Ramos (cell line): ENCODE measurements around the gene ST6GAL1.
"Not testable (repeated sequence)": the region's sequence is repeated elsewhere in the genome, so short reads cannot be mapped to it uniquely, and the experiment has no call there.

ENCODE experiments used
- in situ Hi-C: fragments of 300-500 bp; cut with MboI; formaldehyde crosslinking; loops from one replicate; pipeline ENCODE4 v1.14.3; 2022; ENCODE audit warnings: low sequenced_read_pairs; ENCODE audit not compliant: unreplicated experiment

Gene ST6GAL1

DNA sequence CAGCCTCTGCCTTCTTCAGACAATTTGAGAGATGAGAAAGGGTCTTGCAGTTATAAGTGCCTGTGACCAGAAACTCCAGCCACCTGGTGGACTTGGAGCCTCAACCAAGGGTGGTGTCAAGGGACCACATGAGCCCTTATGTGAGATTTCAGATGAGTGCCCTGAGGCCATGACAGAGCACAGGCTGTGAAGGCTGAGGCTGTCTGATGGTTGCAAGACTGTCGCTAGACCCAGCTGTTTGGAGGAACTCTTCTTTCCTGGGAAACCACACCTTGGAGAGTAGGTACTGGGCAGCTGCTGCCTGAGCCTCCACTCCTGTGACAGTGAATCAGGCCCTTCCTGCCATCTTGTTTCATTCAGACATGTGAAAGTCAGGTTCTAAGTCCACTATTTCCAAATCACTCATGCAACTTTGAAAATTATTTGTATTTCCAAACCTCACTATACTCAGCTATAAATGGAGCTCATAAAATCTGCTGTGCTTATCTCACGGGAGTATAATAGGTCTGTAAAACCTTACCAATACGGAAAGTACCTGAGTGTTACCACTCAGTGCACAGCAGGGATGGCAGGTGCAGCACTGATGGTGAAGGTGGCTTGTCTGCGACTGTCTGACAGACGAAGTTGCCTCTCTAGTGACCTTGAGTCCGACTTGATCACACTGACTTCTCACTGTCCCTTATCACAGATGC, 109.5 kb downstream of the ST6GAL1 start:
- in situ Hi-C loops = no loop called here

DNA sequence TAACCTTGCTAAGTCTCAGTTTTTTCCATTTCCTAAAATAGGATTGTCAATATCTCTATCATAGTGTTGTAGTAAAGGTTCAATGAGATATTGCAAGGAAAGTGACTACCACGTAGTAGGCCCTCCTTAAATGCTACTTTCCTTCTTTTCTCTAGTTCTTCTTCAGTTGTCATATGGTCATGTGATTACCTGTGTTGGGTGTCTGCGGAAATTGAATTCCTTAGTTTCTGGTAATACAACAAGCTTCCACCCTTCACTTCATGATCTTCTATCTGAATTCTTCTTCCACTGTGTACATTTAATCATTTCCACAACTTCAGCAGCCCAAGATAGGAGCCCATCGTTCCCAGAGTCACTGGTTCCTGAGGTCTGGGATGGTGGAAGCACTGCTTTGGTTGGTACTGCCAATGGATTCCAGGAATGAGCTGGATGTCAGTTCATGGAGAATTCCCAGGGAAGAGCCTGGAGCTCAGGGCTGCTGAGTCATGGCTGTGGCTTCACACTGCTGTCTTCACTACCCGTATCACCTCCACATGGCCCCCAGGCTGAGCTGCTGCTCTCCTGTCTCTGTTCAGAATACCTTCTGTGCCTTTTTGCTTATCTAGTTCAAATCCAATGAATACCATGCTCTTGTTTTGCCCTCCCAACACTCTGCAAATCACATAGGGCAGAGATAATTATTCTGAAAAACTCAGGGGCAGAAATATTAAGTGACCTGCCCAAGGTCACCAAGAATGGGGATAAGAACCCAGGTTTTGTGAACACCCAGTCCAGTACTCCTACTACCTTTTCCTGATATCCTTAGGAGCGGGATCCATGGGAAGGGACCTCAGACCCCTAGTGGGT, 110.4 kb downstream of the ST6GAL1 start:
- in situ Hi-C loops = no loop called here

DNA sequence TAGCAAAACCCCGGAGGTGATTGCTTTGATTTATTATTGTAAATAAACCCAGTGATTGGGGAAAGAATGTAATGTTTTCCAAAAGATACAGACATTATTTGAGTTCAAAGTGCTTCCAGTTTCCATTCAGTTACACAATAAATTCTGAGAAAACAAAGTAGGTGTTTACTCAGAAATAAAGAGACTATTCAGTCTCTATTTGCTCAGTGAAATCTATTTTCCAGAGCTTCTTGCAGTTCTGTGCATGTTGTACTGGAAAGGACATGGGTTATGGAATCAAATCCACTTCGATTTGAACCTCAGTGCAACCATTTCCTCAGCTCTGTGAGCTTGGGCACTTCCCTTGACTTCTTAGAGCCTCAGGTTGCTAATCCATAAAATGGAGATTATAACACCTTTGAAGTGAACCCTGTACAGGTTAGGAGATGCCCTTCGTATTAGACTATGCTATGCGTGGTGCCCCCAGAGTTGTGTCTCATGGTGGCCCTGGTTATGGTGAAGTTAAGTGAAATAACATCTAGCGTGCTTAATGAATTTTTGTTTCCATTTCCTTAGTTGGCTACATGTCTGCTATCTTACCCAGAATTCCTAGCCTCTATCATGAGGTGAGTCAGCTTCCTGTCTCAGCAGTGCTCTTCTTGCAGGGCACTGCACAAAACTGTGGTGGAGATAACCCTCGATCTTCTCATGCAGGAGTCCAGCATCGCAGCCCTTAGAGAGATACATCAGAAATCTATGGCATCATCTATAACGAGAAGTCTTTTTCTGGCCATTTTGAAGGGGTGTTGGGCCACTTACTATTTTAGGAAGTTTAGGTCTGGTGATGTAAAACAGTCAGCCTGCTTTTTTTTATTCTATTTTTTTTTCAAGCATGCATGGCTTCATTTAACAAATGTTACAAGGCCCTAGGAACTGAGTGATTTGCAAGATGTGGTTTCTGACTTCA, 111.3 kb downstream of the ST6GAL1 start:
- in situ Hi-C loops = no loop called here

DNA sequence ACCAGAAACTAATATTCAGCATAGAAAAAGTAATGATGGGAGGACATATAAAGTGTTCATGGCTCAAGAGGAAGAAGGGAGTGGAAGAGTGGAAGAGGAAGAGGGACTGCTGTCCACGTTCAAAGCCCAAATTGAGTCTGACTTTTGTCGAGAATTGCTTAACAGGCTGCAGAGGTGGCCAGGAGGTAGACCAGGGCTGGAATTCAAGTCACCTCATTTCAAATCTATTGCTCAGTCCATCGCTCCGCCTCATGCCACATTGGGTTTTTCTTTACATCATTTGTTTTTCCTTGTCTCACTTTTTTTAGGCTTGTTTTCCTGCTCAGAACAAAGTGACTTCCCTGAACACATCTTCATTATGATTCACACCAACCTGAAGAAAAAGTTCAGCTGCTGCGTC, 112.0 kb downstream of the ST6GAL1 start:
- in situ Hi-C loops = no loop called here

DNA sequence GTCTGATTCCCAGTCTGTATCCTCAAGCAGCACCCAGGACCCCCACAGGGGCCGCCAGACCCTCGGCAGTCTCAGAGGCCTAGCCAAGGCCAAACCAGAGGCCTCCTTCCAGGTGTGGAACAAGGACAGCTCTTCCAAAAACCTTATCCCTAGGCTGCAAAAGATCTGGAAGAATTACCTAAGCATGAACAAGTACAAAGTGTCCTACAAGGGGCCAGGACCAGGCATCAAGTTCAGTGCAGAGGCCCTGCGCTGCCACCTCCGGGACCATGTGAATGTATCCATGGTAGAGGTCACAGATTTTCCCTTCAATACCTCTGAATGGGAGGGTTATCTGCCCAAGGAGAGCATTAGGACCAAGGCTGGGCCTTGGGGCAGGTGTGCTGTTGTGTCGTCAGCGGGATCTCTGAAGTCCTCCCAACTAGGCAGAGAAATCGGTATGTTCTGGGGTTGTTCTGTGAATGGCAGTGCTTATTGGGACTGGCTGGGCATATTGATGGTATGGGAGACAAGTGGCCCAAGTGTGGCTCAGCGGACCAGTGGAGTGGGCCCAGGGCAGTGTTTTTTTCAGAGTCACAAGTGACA, 112.6 kb downstream of the ST6GAL1 start:
- in situ Hi-C loops = no loop called here

DNA sequence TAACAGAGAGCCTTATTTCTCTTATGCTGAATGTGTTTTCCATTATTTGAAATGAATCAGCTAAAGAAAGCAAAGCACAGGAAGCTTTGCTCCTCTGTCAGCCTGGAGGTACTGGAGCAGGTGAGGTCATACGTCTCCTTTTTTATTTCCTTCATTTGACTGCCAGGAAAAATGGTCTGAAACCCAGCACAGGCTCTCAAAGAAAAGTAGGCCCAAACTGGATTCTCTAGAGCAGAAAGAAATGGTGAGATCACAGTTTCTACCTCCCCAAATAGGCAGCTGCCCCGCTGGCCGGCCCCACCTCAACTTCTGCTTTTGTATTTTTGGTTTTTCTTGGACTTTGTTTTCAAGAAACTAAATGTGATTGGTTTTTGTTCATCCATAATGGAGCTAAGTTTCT, 113.9 kb downstream of the ST6GAL1 start:
- in situ Hi-C loops = no loop called here

DNA sequence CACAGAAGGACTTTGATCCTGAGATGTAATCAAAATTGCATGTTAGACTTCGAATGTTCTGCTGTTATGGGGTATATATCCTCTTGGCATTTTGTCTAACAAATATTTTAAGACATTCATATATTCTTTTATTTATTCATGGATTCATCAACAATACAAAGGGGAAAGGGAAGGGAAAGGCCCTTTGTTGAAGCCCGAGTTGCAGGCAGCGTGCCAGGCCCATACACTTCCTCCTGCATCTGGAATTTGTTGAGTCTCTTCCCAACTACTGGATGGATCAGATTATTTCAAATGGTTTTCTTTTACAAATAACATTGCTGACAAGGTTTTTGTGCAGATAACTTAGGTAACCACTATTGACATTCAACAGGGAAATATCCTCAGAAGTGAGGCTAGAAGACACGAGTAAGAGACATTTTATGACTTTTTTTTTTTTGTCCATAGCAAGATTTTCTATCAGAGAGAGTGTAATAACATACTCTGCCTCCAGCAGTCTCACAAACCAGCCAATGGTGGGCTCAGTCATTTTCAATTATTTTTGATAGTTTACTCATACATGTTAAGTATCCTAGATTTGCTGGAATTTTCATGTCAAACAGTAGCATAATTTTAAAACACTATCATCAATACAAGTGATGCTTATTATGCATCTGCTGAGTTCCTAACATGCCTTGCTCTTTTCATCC, 114.7 kb downstream of the ST6GAL1 start:
- in situ Hi-C loops = no loop called here

DNA sequence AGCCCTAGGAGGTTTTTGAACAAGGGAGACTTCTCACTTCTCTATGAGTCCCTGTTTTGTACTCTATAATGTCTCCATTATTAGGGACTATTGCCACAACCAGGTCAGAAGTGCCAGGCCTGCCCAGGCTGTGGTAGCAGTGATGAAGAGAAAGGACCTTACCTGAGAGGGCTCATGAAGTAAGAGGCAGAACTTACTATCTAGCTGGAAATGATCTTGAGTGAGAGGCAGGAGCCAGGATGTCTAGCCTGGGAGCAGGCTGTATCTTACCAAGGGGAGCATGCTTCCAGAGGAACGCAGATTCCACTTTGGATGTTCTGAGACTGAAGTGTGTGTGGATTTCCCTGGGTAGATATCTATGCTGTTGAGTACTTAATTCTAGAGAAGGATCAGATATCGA, 115.7 kb downstream of the ST6GAL1 start:
- in situ Hi-C loops = no loop called here

DNA sequence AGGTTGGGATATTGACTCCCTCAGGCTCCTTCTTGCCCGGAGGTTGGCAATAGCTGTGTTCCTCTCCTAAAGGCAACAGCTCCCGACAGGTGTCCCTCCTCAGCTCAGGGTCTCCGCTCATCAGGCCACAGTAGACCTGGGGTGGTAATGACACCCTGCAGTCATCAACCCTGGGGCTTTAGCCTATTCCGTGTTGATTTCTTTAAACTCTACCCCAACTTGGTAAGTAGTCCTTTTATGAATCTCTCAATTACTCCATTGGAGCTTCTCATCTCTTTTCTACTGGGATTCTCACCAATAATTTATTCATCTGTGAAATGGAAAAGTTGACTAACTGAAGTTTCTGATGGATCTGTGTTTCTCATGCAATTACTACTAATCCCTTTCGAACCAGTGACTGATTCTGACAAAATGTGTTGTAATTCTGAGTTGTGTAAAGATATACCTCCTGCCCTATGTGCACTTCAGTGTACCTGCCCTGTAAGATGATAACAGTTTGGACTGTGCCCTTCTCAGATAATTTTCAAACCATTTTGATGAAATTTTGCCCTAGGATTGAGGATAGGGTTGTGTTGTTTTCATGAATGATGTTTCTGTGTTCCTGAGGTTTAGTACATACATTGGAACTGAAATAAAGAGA, 119.3 kb downstream of the ST6GAL1 start:
- in situ Hi-C loops = no loop called here

DNA sequence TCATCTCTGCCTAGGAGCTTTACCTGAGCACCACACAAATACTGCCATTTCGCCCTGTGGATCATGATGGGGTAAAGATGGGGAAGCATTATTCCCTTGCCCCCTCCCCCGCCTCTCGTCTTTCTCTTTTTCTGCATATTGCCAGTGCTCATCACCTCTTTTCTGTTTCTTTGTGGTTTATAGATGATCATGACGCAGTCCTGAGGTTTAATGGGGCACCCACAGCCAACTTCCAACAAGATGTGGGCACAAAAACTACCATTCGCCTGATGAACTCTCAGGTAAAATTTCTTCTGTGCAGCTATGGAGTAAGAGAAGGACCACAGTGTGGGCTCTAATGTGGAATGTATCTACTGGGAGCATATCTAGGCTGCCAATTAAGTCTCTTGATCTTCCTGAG, 120.7 kb downstream of the ST6GAL1 start:
- in situ Hi-C loops = no loop called here

DNA sequence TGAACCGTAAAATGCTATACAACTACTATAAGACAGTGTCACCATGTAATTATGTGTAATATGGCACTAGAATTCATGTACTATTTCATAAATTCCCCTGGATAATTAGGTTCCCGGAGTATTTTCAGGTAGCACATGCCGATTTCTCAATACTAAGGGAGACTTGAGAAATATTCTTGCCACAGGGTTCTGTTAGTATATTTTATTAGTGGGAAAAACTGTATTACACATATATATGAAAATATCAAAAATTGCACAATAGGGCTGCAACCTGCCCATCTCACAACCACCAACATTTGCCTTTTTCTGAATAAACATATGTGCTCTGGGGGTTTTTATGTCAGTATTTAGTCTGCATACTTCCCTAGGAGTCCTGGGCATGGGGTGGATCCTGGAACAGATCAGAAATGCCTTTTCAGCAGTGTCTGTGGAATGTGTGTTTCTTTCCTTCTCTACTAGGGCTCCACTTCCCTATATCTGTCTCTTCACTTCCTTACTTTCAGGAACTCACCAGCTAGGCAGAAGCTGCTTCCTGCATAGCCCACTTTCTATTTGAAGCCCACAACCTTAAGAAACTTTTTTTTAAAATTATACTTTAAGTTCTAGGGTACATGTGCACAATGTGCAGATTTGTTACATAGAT, 121.5 kb downstream of the ST6GAL1 start:
- in situ Hi-C loops = no loop called here

DNA sequence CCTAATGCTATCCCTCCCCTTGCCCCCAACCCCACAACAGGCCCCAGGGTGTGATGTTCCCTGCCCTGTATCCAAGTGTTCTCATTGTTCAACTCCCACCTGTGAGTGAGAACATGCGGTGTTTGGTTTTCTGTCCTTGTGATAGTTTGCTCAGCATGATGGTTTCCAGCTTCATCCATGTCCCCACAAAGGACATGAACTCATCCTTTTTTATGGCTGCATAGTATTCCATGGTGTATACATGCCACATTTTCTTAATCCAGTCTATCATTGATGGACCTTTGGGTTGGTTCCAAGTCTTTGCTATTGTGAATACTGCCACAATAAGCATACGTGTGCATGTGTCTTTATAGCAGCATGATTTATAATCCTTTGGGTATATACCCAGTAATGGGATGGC, 122.1 kb downstream of the ST6GAL1 start:
- in situ Hi-C loops = not testable (repeated sequence)

DNA sequence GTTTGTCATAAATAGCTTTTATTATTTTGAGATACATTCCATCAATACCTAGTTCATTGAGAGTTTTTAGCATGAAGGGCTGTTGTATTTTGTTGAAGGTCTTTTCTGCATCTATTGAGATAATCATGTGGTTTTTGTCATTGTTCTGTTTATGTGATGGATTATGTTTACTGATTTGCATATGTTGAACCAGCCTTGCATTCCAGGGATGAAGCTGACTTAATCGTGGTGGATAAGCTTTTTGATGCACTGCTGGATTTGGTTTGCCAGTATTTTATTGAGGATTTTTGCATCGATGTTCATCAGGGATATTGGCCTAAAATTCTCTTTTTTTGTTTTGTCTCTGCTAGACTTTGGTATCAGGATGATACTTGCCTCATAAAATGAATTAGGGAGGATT, 124.1 kb downstream of the ST6GAL1 start:
- in situ Hi-C loops = not testable (repeated sequence)

DNA sequence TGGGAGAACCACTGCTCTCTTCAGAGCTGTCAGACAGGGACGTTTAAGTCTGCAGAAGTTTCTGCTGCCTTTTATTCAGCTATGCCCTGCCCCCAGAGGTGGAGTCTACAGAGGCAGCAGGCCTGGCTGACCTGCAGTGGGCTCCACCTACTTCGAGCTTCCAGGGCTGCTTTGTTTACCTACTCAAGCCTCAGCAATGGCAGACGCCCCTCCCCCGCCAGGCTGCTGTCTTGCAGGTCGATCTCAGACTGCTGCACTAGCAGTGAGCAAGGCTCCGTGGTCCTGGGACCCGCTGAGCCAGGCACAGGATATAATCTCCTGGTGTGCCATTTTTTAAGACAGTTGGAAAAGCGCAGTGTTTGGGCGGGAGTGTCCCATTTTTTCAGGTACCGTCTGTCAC, 127.5 kb downstream of the ST6GAL1 start:
- in situ Hi-C loops = not testable (repeated sequence)

DNA sequence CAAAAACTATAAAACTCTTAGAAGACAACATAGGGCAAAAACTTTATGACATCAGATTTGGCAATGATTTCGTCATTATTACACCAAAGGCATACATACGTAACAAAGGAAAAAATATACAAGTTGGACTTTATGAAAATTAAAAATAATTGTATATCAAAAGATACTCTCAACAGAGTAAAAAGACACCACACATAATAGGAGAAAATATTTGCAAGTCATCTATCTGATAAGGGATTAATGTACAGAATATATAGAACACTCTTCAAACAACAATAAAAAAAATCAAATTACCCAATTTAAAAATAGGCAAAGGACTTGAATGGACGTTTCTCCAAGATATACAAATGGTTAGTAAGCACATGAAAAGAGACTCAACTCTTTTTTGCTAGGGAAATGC, 131.4 kb downstream of the ST6GAL1 start:
- in situ Hi-C loops = loop anchor here (10.0 kb wide), 1 partner anchor 67 kb away; no protein-coding TSS in a partner anchor

DNA sequence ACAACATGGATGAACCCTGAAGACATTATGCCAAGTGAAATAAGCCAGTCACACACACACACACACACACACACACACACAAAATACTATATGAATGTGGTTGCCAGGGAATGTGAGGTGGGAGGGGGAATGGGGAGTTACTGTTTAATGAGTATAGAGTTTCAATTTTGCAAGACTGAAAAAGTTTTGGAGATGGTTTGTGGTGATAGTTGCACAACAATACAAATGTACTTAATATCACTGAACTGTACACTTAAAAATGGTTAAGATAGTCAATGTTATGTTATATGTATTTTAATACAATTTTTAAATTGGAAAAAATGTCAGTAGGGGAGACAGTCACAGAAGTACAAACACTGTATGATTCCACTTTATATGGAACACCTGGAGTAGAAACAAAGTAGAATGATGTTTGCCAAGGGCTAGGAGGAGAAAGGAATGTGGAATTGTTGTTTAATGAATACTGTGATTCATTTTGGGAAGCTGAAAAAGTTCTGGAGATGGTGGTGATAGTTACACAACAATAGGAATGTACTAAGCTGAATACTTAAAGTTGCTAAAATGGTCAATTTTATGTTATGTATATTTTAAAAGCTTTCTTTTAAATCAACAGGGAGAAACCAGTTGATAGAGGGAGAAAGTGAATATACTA, 132.3 kb downstream of the ST6GAL1 start:
- in situ Hi-C loops = loop anchor here (10.0 kb wide), 1 partner anchor 68 kb away; no protein-coding TSS in a partner anchor

DNA sequence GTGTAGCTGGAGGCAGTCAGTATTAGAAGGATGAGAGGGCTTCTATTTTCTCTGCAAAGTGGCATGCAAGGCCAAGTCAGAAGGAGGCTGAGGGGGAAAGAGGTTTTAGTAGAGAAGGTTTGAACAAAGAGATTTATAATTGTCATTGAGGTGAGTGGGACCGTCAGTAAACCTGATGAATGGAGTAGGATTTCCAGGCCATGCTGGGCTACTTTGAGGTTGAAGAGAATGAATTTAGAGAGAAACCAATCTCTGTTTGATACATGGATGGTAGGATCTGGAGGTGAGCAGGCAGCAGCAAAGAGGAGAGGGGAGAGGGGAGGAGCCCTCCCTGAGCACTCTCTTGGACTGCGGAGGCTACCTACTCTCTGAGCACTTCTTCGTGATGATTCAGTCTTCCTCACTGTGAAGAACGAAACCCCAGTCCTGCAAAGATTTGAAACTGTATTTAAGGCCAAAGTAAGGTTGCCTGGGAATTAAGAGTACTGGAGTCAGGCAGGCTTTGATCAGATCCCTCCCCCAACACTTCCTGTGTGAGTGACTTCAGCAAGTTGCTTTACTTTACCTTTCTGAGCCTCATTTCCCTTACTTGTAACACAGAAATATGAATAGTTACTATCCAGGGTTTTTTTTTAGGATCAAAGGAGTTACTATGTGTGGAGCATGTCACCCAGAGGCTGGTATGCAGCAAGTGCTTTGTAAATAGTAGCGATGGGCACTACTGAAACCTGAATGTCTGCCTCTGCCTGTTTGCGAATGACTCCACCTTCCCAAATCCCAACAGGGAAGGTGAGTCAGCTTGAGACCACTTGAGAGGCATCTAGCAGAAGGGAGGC, 133.2 kb downstream of the ST6GAL1 start:
- in situ Hi-C loops = loop anchor here (10.0 kb wide), 1 partner anchor 69 kb away; no protein-coding TSS in a partner anchor
